Measurements from ENCODE around the gene WWC1. TPM values are rescaled to one million over a fixed set of nuclear protein-coding genes. Genes with fewer than 3 reads are reported as not detected.

Gene WWC1
- total RNA-seq, 2 donors from 2014 or later: 40.0 to 49.4 TPM

GRCh38 chr5:168449166-168449565 is 157.7 kb downstream of the WWC1 start:
- H3K36me3 ChIP-seq (replicated peaks in 1 of 2; ENCODE audit: insufficient read depth in 1 of 2, low read depth in 2 of 2): peaks cover 0 to 10% of the 10 kb centered on the region in 2 donors
- ATAC-seq (no peak), DNase-seq (no peak)
- TF ChIP-seq CTCF (IDR thresholded peaks at IDR 0.05) (no peak), POLR2A (IDR thresholded peaks at IDR 0.05) (no peak)
- intact Hi-C loops (cut with DNase I): no loop called here
- no peaks in the 10 kb centered on the region for H3K9me3 ChIP-seq
- H3K27me3 ChIP-seq: no peaks in the 10 kb centered on the region
- no peaks in the 10 kb centered on the region for H3K4me1 ChIP-seq
- 66 to 74% methylated on average over 2 of the region's 2 CpGs for WGBS, 2 donors
- H3K4me3 ChIP-seq: no peak overlapping the region
- H3K27ac ChIP-seq: no peak overlapping the region

- intact Hi-C loops (cut with DNase I): no loop called here
- TF ChIP-seq POLR2A (IDR thresholded peaks at IDR 0.05): no peak
- no peak for TF ChIP-seq CTCF (IDR thresholded peaks at IDR 0.05)
- Histone ChIP-seq H3K4me3 (no peak overlapping the region), H3K27me3 (no peaks in the 10 kb centered on the region), H3K36me3 (replicated peaks in 1 of 2; ENCODE audit: insufficient read depth in 1 of 2, low read depth in 2 of 2) (peaks cover 11 to 15% of the 10 kb centered on the region in 2 donors), H3K9me3 (no peaks in the 10 kb centered on the region), H3K4me1 (no peaks in the 10 kb centered on the region), H3K27ac (no peak overlapping the region)
- no peak for ATAC-seq
- DNase-seq: no peak
- 95 to 97% methylated on average over 3 of the region's 3 CpGs for WGBS, 2 donors
These were observed 160.1 kb downstream of the WWC1 start for GRCh38 chr5:168451565-168451964.

DNA sequence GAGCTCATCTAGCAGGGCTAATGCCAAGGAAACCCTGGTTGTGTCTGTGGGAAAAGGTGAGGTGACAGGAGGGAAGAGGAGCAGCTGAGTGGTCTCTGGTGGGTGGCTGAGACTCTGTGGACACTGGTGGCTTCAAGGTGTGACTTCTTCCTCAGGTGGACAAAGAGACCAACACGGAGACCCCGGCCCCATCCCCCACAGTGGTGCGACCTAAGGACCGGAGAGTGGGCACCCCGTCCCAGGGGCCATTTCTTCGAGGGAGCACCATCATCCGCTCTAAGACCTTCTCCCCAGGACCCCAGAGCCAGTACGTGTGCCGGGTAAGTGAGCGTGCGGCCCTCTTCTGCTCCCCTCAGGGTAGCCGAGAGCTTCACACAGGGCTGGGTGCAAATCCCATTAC is 163.8 kb downstream of the WWC1 start:
- intact Hi-C loops (cut with DNase I): no loop called here
- WGBS, 2 donors: 90 to 94% methylated on average over 12 of the region's 12 CpGs
- Histone ChIP-seq H3K27me3 (no peaks in the 10 kb centered on the region), H3K9me3 (no peaks in the 10 kb centered on the region), H3K4me1 (no peaks in the 10 kb centered on the region), H3K4me3 (no peak overlapping the region), H3K36me3 (replicated peaks in 1 of 2; ENCODE audit: insufficient read depth in 1 of 2, low read depth in 2 of 2) (peaks cover 11 to 33% of the 10 kb centered on the region in 2 donors), H3K27ac (no peak overlapping the region)
- no peak for DNase-seq
- TF ChIP-seq POLR2A (IDR thresholded peaks at IDR 0.05) (no peak), CTCF (IDR thresholded peaks at IDR 0.05) (no peak)
- no peak for ATAC-seq

DNA sequence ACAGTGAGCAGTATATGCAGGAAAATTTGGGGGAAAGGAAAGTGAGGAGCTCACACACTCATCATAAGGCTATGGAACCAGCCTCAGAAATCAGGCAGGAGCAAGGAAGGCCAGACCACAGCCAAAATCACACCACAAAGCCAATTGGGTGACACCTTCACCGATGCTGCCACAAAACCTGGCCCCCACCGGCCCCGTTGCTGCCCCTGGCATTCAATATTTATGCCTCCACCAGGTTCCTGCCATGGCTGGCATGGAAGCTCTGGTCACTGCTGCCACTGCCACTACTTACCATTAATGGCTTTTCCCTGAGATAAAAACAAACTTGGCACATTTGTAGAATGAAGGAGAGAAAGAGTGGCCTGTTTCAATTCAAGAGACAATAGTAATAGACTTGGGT is 166.1 kb downstream of the WWC1 start:
- TF ChIP-seq CTCF (IDR thresholded peaks at IDR 0.05) (no peak), POLR2A (IDR thresholded peaks at IDR 0.05) (no peak)
- no peaks in the 10 kb centered on the region for H3K9me3 ChIP-seq
- no peak overlapping the region for H3K4me3 ChIP-seq
- no peak for ATAC-seq
- peaks cover 11 to 41% of the 10 kb centered on the region in 2 donors for H3K36me3 ChIP-seq (replicated peaks in 1 of 2; ENCODE audit: insufficient read depth in 1 of 2, low read depth in 2 of 2)
- intact Hi-C loops (cut with DNase I): no loop called here
- no peaks in the 10 kb centered on the region for H3K4me1 ChIP-seq
- no peak overlapping the region for H3K27ac ChIP-seq
- WGBS, 2 donors: 97 to 98% methylated on average over 3 of the region's 3 CpGs
- no peak for DNase-seq
- no peaks in the 10 kb centered on the region for H3K27me3 ChIP-seq

- Histone ChIP-seq H3K27me3 (no peaks in the 10 kb centered on the region), H3K27ac (no peak overlapping the region), H3K9me3 (no peaks in the 10 kb centered on the region), H3K4me3 (no peak overlapping the region), H3K4me1 (no peaks in the 10 kb centered on the region), H3K36me3 (replicated peaks in 1 of 2; ENCODE audit: insufficient read depth in 1 of 2, low read depth in 2 of 2) (peaks cover under 1 to 35% of the 10 kb centered on the region in 2 donors)
- intact Hi-C loops (cut with DNase I): no loop called here
- 88 to 90% methylated on average over 9 of the region's 9 CpGs for WGBS, 2 donors
- ATAC-seq (no peak), DNase-seq (no peak)
- TF ChIP-seq POLR2A (IDR thresholded peaks at IDR 0.05) (no peak), CTCF (IDR thresholded peaks at IDR 0.05) (no peak)
These were observed 169.2 kb downstream of the WWC1 start for GRCh38 chr5:168460606-168461005.

Data from body of pancreas (tissue), 4 donors.